CMK (cell line): ENCODE results near the gene STXBP4.

Source experiments
- DNase-seq: peaks from one replicate; pipeline ENCODE4 v3.0.0-alpha.2; 2010; ENCODE audit warnings: low read depth

The STXBP4 gene

GRCh38 chr17:55124730-55125360 lies 156.3 kb downstream of the STXBP4 start:
- no peak for DNase-seq

- no peak for DNase-seq
These were observed 165.0 kb downstream of the STXBP4 start for GRCh38 chr17:55133583-55133982.

- DNase-seq, result no peak
These were observed 166.1 kb downstream of the STXBP4 start for GRCh38 chr17:55134486-55135157.

- no peak for DNase-seq
These were observed 172.2 kb downstream of the STXBP4 start for GRCh38 chr17:55140809-55141208.

GRCh38 chr17:55144518-55144917 lies 176.0 kb downstream of the STXBP4 start:
- DNase-seq, result no peak

- DNase-seq, result no peak
These were observed 180.9 kb downstream of the STXBP4 start for GRCh38 chr17:55149485-55149884.

- DNase-seq, result no peak
These were observed 183.7 kb downstream of the STXBP4 start for GRCh38 chr17:55152236-55152635.

GRCh38 chr17:55154101-55154500 lies 185.5 kb downstream of the STXBP4 start:
- no peak for DNase-seq

- no peak for DNase-seq
These were observed 187.4 kb downstream of the STXBP4 start for GRCh38 chr17:55155856-55156560.

- no peak for DNase-seq
These were observed 188.6 kb downstream of the STXBP4 start for GRCh38 chr17:55157165-55157564.

GRCh38 chr17:55158439-55158838 lies 189.9 kb downstream of the STXBP4 start:
- DNase-seq, result no peak

- no peak for DNase-seq
These were observed 190.7 kb downstream of the STXBP4 start for GRCh38 chr17:55159251-55159650.

- no peak for DNase-seq
These were observed 191.9 kb downstream of the STXBP4 start for GRCh38 chr17:55160501-55160900.

GRCh38 chr17:55161935-55162555 lies 193.5 kb downstream of the STXBP4 start:
- DNase-seq, result no peak

- no peak for DNase-seq
These were observed 194.0 kb downstream of the STXBP4 start for GRCh38 chr17:55162556-55162946.

GRCh38 chr17:55163408-55163807 lies 194.8 kb downstream of the STXBP4 start:
- DNase-seq, result no peak

GRCh38 chr17:55166506-55166905 lies 197.9 kb downstream of the STXBP4 start:
- no peak for DNase-seq

GRCh38 chr17:55167024-55167725 lies 198.6 kb downstream of the STXBP4 start:
- DNase-seq, result no peak

- DNase-seq, result no peak
These were observed 200.6 kb downstream of the STXBP4 start for GRCh38 chr17:55168958-55169687.

GRCh38 chr17:55171634-55172328 lies 203.2 kb downstream of the STXBP4 start:
- DNase-seq, result no peak

GRCh38 chr17:55172612-55173011 lies 204.0 kb downstream of the STXBP4 start:
- DNase-seq, result no peak
